ENCODE data around the gene MOCOS.

The MOCOS gene

GRCh38 chr18:36250827-36251226 is 63.5 kb downstream of the MOCOS start:
- no peak overlapping the region for H3K4me3 ChIP-seq (IDR thresholded peaks at IDR 0.05; ENCODE audit: insufficient read depth, low read depth, low read length)
- H3K4me2 ChIP-seq, result no peak overlapping the region
- H2AFZ ChIP-seq (ENCODE audit: low read depth), result no peak overlapping the region
- no peak overlapping the region for H3K27ac ChIP-seq
- no peak for TF ChIP-seq CTCF (conservative IDR thresholded peaks at IDR 0.05; ENCODE audit: low read depth, low read length)
- no peaks in the 10 kb centered on the region for H4K20me1 ChIP-seq (ENCODE audit: insufficient read depth)
- no peaks in the 10 kb centered on the region for H3K4me1 ChIP-seq (ENCODE audit: low read depth, poor library complexity, severe bottlenecking)
- H3K27me3 ChIP-seq (ENCODE audit: insufficient read depth, low read depth), result no peaks in the 10 kb centered on the region
- no peaks in the 10 kb centered on the region; the same call in 1 of the 2 replicates for H3K36me3 ChIP-seq (ENCODE audit: insufficient read depth)
- H3K9ac ChIP-seq, result no peak overlapping the region
- H3K79me2 ChIP-seq (ENCODE audit: insufficient read depth, low read depth), result no peaks in the 10 kb centered on the region

GRCh38 chr18:36255072-36255698 is 67.9 kb downstream of the MOCOS start:
- H3K4me3 ChIP-seq (IDR thresholded peaks at IDR 0.05; ENCODE audit: insufficient read depth, low read depth, low read length), result no peak overlapping the region
- no peak overlapping the region for H3K9ac ChIP-seq
- no peaks in the 10 kb centered on the region for H4K20me1 ChIP-seq (ENCODE audit: insufficient read depth)
- H3K36me3 ChIP-seq (ENCODE audit: insufficient read depth), result no peaks in the 10 kb centered on the region
- no peaks in the 10 kb centered on the region for H3K79me2 ChIP-seq (ENCODE audit: insufficient read depth, low read depth)
- no peaks in the 10 kb centered on the region for H3K4me1 ChIP-seq (ENCODE audit: low read depth, poor library complexity, severe bottlenecking)
- TF ChIP-seq CTCF (conservative IDR thresholded peaks at IDR 0.05; ENCODE audit: low read depth, low read length), result no peak
- no peak overlapping the region for H3K4me2 ChIP-seq
- no peak overlapping the region for H3K27ac ChIP-seq
- no peak overlapping the region for H2AFZ ChIP-seq (ENCODE audit: low read depth)
- no peaks in the 10 kb centered on the region for H3K27me3 ChIP-seq (ENCODE audit: insufficient read depth, low read depth)

- no peaks in the 10 kb centered on the region for H3K79me2 ChIP-seq (ENCODE audit: insufficient read depth, low read depth)
- no peaks in the 10 kb centered on the region for H3K27me3 ChIP-seq (ENCODE audit: insufficient read depth, low read depth)
- H3K4me3 ChIP-seq (IDR thresholded peaks at IDR 0.05; ENCODE audit: insufficient read depth, low read depth, low read length), result no peak overlapping the region
- H4K20me1 ChIP-seq (ENCODE audit: insufficient read depth), result no peaks in the 10 kb centered on the region
- H3K4me1 ChIP-seq (ENCODE audit: low read depth, poor library complexity, severe bottlenecking), result no peaks in the 10 kb centered on the region
- no peak for TF ChIP-seq CTCF (conservative IDR thresholded peaks at IDR 0.05; ENCODE audit: low read depth, low read length)
- H3K4me2 ChIP-seq, result no peak overlapping the region
- no peak overlapping the region for H2AFZ ChIP-seq (ENCODE audit: low read depth)
- no peak overlapping the region for H3K27ac ChIP-seq
- no peak overlapping the region for H3K9ac ChIP-seq
- H3K36me3 ChIP-seq (ENCODE audit: insufficient read depth), result no peaks in the 10 kb centered on the region
Observed at GRCh38 chr18:36256094-36256493, 68.8 kb downstream of the MOCOS start.

- Histone ChIP-seq H3K27me3 (ENCODE audit: insufficient read depth, low read depth) (no peaks in the 10 kb centered on the region), H3K27ac (no peak overlapping the region), H3K4me1 (ENCODE audit: low read depth, poor library complexity, severe bottlenecking) (no peaks in the 10 kb centered on the region), H3K9ac (no peak overlapping the region), H4K20me1 (ENCODE audit: insufficient read depth) (no peaks in the 10 kb centered on the region), H3K79me2 (ENCODE audit: insufficient read depth, low read depth) (no peaks in the 10 kb centered on the region), H2AFZ (ENCODE audit: low read depth) (no peak overlapping the region), H3K36me3 (ENCODE audit: insufficient read depth) (no peaks in the 10 kb centered on the region), H3K4me2 (no peak overlapping the region), H3K4me3 (IDR thresholded peaks at IDR 0.05; ENCODE audit: insufficient read depth, low read depth, low read length) (no peak overlapping the region)
- TF ChIP-seq CTCF (conservative IDR thresholded peaks at IDR 0.05; ENCODE audit: low read depth, low read length), result no peak
Observed at GRCh38 chr18:36262971-36263370, 75.7 kb downstream of the MOCOS start.
